Choroid plexus epithelial cell (primary cell): Measurements from ENCODE around the gene CRYZL1.
"Not testable (repeated sequence)": the region's sequence is repeated elsewhere in the genome, so short reads cannot be mapped to it uniquely, and the experiment has no call there.

Source experiments
- DNase-seq: peaks from one replicate; pipeline ENCODE4 v3.0.0-alpha.2; 2010; ENCODE audit warnings: low read depth
- H3K4me3 ChIP-seq: 2 replicates; pipeline ENCODE4 v1.5.1; 2011; ENCODE audit warnings: low read depth, mild to moderate bottlenecking, control low read depth, low read length, moderate library complexity
- TF ChIP-seq, protein P1 (sequence below): conservative IDR thresholded peaks from 2 replicates; pipeline ENCODE4 v1.5.1; 2011; ENCODE audit warnings: low read depth, mild to moderate bottlenecking, control low read depth, inconsistent platforms, low read length, moderate library complexity

Gene CRYZL1

DNA sequence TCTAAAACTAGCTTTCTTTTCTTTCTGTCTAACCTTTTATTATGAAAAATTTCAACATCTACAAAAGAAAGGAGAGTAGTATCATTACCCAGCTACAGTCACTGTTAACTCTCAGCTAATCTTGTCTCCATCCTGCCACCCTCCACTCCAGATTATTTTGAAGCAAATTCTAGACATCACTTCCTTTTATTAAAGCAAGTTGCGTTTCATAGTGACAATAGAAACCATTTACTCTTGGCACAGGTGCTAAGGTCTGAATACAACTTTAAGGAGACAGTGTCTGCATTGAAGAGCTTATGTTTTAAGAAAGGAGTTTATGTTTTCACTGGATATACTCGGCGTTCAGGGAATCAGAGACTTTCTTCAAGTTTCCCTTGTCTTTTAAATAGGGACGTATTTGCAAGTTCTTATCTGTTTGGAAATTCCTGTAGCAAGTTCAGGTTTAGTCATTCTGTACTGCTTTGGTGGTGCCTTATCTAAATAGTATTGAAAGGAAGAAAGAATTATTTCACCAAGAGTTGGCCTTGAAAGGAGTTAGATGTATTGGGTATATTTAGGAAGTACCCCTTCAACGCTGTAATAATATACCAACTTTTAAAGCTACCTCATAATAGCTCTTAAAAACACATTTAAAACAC lies 43.5 kb upstream of the CRYZL1 start:
- TF ChIP-seq, protein P1, sequence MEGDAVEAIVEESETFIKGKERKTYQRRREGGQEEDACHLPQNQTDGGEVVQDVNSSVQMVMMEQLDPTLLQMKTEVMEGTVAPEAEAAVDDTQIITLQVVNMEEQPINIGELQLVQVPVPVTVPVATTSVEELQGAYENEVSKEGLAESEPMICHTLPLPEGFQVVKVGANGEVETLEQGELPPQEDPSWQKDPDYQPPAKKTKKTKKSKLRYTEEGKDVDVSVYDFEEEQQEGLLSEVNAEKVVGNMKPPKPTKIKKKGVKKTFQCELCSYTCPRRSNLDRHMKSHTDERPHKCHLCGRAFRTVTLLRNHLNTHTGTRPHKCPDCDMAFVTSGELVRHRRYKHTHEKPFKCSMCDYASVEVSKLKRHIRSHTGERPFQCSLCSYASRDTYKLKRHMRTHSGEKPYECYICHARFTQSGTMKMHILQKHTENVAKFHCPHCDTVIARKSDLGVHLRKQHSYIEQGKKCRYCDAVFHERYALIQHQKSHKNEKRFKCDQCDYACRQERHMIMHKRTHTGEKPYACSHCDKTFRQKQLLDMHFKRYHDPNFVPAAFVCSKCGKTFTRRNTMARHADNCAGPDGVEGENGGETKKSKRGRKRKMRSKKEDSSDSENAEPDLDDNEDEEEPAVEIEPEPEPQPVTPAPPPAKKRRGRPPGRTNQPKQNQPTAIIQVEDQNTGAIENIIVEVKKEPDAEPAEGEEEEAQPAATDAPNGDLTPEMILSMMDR = no peak

DNA sequence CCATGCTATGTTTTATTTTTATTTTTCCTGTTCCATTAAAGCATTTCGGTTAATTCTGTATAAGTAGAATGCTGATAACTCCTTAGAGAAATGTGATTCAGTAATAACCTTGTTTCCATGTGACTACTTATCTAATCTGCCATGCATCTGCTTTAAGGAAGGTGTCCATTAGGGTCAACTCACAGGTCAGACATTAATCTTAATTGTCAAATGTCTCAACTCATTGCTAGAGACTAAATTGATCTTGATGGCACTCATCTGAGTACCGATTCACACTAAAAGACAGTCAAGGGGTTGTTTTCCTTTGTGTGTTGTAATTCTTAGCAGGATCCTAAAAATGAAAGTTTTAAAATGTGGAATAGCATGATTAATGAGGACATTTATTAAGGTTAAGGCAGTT lies 42.5 kb upstream of the CRYZL1 start:
- TF ChIP-seq, protein P1 = no peak
- DNase-seq = no peak
- no peak overlapping the region for H3K4me3 ChIP-seq

More for the DNA sequence above, 43.5 kb upstream of the CRYZL1 start:
- no peak overlapping the region for H3K4me3 ChIP-seq
- peak; percentile 54 for DNase-seq

DNA sequence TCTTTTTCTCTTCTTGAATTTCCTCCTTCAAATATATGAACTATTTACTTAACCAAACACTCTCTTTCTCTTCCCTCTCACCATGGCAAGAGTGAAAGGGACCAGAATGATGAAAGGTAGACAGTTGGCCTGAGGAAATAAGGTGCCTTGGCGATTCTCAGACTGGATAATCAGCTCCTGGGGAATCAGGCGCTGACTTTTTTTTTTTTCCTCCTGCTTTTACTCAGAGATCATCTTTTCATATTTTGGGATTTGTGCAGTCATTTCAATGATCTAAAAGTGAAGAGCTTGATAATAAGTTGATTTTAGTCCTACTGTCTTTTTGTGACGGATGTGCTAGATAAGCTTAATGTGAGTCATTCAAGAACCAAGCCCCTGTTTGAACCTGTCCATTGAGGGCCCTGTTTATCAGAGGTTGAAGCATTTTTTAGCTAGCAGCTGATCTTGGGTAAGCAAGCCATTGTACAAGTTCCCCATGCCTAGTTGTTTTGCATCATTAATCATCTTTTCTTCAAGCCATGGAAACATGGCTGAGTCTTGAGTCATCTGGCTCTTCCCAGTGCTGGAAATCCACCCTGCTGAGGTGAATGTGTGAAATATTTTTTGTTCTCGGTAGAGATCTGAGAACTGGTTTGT lies 41.6 kb upstream of the CRYZL1 start:
- TF ChIP-seq, protein P1 = no peak
- DNase-seq = peak; percentile 98
- H3K4me3 ChIP-seq = no peak overlapping the region

DNA sequence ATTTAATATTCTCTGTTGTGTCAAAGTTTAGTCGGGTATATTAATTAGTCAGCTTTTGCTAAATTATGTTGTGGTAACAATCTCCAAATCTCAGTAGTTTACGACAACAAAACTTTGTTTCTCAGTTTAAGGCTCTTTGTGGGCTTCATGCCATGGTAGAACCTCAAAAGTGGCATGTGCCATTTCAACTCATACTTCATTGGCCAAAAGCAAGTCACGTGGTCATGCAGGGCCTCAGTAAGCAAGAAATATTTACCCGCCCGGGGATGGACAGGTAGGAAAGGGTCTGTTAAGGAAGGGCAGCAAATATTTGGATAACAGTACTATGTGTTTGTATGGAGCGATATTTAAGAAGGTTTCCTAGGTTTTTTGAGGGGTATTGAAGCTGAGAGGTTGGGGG lies 39.3 kb upstream of the CRYZL1 start:
- no peak overlapping the region for H3K4me3 ChIP-seq
- no peak for DNase-seq
- TF ChIP-seq, protein P1 = no peak

DNA sequence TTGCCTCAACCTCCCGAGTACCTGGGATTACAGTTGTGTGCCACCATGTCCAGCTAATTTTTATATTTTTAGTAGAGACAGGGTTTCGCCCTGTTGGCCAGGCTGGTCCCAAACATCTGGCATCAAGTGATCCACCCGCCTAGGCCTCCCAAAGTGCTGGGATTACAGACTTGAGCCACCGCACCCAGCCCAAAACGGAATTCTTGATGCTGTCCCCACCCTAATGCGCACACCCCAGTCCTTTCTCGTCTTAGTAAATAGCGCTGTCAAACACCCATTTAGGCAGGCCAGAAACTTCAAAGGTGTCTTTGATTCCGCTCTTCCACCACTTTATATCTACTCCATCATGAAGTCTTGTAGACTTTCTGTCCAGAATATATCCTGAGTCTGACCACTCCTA lies 35.9 kb upstream of the CRYZL1 start:
- DNase-seq = no peak
- TF ChIP-seq, protein P1 = no peak
- no peak overlapping the region for H3K4me3 ChIP-seq

DNA sequence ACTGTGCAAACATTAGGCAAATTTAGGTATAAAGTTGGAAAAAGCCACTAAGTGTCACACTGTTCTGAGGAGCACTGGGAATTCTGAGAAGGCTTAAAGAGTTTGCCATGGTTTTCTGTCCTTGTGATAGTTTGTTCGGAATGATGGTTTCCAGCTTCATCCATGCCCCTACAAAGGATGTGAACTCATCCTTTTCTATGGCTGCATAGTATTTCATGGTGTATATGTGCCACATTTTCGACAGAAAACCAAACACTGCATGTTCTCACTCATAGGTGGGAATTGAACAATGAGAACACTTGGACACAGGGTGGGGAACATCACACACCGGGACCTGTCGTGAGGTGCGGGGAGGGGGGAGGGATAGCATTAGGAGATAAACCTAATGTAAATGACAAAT lies 35.1 kb upstream of the CRYZL1 start:
- H3K4me3 ChIP-seq, DNase-seq: not testable (repeated sequence)

DNA sequence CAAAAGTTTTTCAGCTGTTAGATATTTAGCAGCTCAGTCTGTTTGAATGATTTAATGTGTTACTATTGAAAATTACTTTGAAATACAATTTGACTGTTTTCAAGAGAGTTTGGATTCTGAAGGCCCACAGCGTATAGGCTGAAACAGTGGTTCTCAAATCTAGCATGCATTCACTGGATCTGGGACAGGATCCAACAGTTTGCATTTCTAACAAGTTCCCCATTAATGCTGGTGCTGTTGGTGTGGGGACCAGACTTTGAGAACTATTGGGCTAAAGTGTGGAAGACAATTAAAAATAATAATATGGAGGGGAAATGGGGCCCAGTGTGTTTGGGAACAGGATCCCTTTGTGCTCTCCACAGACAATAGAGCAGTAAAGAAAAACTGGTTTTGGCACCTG lies 32.7 kb upstream of the CRYZL1 start:
- no peak overlapping the region for H3K4me3 ChIP-seq
- no peak for DNase-seq
- TF ChIP-seq, protein P1 = no peak
